Progenitor cell of endocrine pancreas (in vitro differentiated cells): ENCODE results near the gene BTD. TPM values are rescaled to one million over a fixed set of nuclear protein-coding genes. Genes with fewer than 3 reads are reported as not detected.
"Not testable (repeated sequence)": the region's sequence is repeated elsewhere in the genome, so short reads cannot be mapped to it uniquely, and the experiment has no call there.

Experiments used
- DNase-seq: peaks from one replicate; pipeline ENCODE4 v3.0.0; 2021; ENCODE audit warnings: low spot score; ENCODE audit not compliant: unreplicated experiment
- H3K27ac Mint-ChIP-seq: 2 replicates; pipeline ENCODE4 v1.8.0; 2021; ENCODE audit warnings: mild to moderate bottlenecking, moderate library complexity, mixed read lengths
- H3K27me3 Mint-ChIP-seq: 2 replicates; pipeline ENCODE4 v1.8.0; 2021; ENCODE audit warnings: mixed read lengths
- H3K36me3 Mint-ChIP-seq: 2 replicates; pipeline ENCODE4 v1.8.0; 2022; ENCODE audit warnings: mixed read lengths; ENCODE audit not compliant: insufficient read depth
- H3K4me1 Mint-ChIP-seq: 2 replicates; pipeline ENCODE4 v1.8.0; 2021; ENCODE audit warnings: low read depth, mixed read lengths
- H3K4me3 Mint-ChIP-seq: 2 replicates; pipeline ENCODE4 v1.8.0; 2021; ENCODE audit warnings: low read depth, mild to moderate bottlenecking, moderate library complexity, mixed read lengths
- H3K9me3 Mint-ChIP-seq: 2 replicates; pipeline ENCODE4 v1.8.0; 2021; ENCODE audit warnings: low read depth, mixed read lengths
- CTCF ChIP-seq: fragments of 200-600 bp; sonication (generic); IDR thresholded peaks from one replicate; pipeline ENCODE4 v1.5.0; 2021; ENCODE audit warnings: antibody characterized with exemption, mild to moderate bottlenecking; ENCODE audit not compliant: unreplicated experiment
- total RNA-seq: library from RNA; stranded (reverse); gene quantifications from 2 replicates; pipeline ENCODE4 v1.2.1, GENCODE V29; 2021

Gene BTD
- total RNA-seq, 1 donor from 2014 or later: 26.9 TPM

- peak overlapping the region; percentile 99 for H3K4me3 Mint-ChIP-seq
- H3K36me3 Mint-ChIP-seq: peaks cover 29% of the 10 kb centered on the region
- H3K27me3 Mint-ChIP-seq: no peaks in the 10 kb centered on the region
- peak overlapping the region; percentile 98 for H3K27ac Mint-ChIP-seq
- no peak for DNase-seq
- peaks cover 7% of the 10 kb centered on the region for H3K9me3 Mint-ChIP-seq
- no peak for TF ChIP-seq CTCF
- H3K4me1 Mint-ChIP-seq: peaks cover 31% of the 10 kb centered on the region
These were observed 596 bp downstream of the BTD start for GRCh38 chr3:15602146-15602536.

- not testable (repeated sequence) for H3K27me3 Mint-ChIP-seq, DNase-seq, H3K9me3 Mint-ChIP-seq
- Mint-ChIP-seq H3K36me3 (peaks cover 27% of the 10 kb centered on the region), H3K27ac (peak overlapping the region; percentile 98), H3K4me3 (peak overlapping the region; percentile 99), H3K4me1 (peaks cover 38% of the 10 kb centered on the region)
These were observed 1.3 kb downstream of the BTD start for GRCh38 chr3:15602816-15603215.

- not testable (repeated sequence) for H3K9me3 Mint-ChIP-seq, DNase-seq, H3K27me3 Mint-ChIP-seq
- Mint-ChIP-seq H3K27ac (peak overlapping the region; percentile 81), H3K36me3 (peaks cover 18% of the 10 kb centered on the region), H3K4me3 (peak overlapping the region; percentile 20), H3K4me1 (peaks cover 44% of the 10 kb centered on the region)
These were observed 3.0 kb downstream of the BTD start for GRCh38 chr3:15604584-15604983.

- Mint-ChIP-seq H3K9me3 (peaks cover 7% of the 10 kb centered on the region), H3K4me3 (peak overlapping the region; percentile 40), H3K27me3 (no peaks in the 10 kb centered on the region), H3K4me1 (peaks cover 39% of the 10 kb centered on the region), H3K36me3 (peaks cover 17% of the 10 kb centered on the region), H3K27ac (peak overlapping the region; percentile 95)
- DNase-seq: no peak
- no peak for TF ChIP-seq CTCF
These were observed 4.9 kb downstream of the BTD start for GRCh38 chr3:15606434-15606891.

GRCh38 chr3:15610082-15610759 is 8.7 kb downstream of the BTD start:
- H3K27me3 Mint-ChIP-seq: no peaks in the 10 kb centered on the region
- TF ChIP-seq CTCF: no peak
- H3K27ac Mint-ChIP-seq: no peak overlapping the region
- H3K9me3 Mint-ChIP-seq: no peaks in the 10 kb centered on the region
- H3K4me3 Mint-ChIP-seq: no peak overlapping the region
- peaks cover 34% of the 10 kb centered on the region for H3K4me1 Mint-ChIP-seq
- H3K36me3 Mint-ChIP-seq: peaks cover 5% of the 10 kb centered on the region
- no peak for DNase-seq

- Mint-ChIP-seq H3K4me1 (peaks cover 31% of the 10 kb centered on the region), H3K27me3 (no peaks in the 10 kb centered on the region), H3K9me3 (no peaks in the 10 kb centered on the region), H3K27ac (no peak overlapping the region), H3K36me3 (peaks cover 4% of the 10 kb centered on the region), H3K4me3 (no peak overlapping the region)
- TF ChIP-seq CTCF: no peak
- DNase-seq: no peak
These were observed 9.5 kb downstream of the BTD start for GRCh38 chr3:15611018-15611417.
